Astrocyte of the spinal cord (primary cell): ENCODE data around the gene OPRL1.

Source experiments
- DNase-seq: peaks from one replicate; pipeline ENCODE4 v3.0.0; 2011; ENCODE audit warnings: low read depth, low spot score
- H3K4me3 ChIP-seq: 2 replicates; pipeline ENCODE4 v1.5.1; 2011; ENCODE audit warnings: low read depth, mild to moderate bottlenecking, low read length, moderate library complexity
- in situ Hi-C: cut with HindIII; loops from 2 replicates; pipeline ENCODE4 v1.10.0; 2017; ENCODE audit warnings: low sequenced_read_pairs
- TF ChIP-seq, protein P1 (sequence below): IDR thresholded peaks from 2 replicates; pipeline ENCODE4 v1.5.1; 2012; ENCODE audit warnings: low read depth, mild to moderate bottlenecking, low read length, inconsistent platforms

The OPRL1 gene

DNA sequence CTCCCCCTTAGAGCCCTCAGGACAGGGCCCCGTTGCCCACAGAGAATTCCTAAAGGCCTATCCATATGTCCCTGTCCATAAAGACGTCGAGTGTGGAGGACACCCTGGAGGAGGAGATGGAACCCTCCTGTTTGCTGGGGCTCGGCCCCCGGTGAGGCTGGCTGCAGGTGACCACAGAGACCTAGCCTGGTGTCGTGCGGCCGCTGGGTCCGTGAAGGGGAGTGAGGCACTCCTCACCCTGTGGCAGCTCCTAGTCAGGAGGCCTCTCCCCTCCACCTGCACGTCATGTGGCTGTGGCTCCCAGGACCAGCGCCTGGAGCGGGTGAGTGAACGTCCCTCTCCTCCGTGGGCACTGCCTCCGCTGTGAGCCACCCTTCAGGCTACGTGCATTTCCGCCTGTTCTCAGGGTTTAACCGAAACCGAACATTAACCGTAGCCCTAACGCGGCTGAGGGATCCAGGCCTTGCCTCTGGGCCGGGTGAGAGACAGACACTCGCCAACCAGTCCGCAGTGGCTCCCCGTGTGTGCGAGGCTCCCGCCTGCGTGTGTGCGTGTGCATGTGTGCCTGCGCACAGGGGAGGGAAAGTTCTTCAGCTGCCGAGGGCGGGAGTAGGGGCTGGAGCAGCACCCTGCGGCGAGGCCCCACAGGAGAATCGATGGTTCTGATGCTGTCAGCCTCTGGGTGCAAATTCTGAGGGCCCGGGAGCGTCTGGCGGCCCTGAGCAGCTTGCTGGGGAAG lies 22.8 kb upstream of the OPRL1 start:
- in situ Hi-C loops: no loop called here
- H3K4me3 ChIP-seq: no peak overlapping the region
- DNase-seq: no peak
- TF ChIP-seq, protein P1, sequence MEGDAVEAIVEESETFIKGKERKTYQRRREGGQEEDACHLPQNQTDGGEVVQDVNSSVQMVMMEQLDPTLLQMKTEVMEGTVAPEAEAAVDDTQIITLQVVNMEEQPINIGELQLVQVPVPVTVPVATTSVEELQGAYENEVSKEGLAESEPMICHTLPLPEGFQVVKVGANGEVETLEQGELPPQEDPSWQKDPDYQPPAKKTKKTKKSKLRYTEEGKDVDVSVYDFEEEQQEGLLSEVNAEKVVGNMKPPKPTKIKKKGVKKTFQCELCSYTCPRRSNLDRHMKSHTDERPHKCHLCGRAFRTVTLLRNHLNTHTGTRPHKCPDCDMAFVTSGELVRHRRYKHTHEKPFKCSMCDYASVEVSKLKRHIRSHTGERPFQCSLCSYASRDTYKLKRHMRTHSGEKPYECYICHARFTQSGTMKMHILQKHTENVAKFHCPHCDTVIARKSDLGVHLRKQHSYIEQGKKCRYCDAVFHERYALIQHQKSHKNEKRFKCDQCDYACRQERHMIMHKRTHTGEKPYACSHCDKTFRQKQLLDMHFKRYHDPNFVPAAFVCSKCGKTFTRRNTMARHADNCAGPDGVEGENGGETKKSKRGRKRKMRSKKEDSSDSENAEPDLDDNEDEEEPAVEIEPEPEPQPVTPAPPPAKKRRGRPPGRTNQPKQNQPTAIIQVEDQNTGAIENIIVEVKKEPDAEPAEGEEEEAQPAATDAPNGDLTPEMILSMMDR: no peak

DNA sequence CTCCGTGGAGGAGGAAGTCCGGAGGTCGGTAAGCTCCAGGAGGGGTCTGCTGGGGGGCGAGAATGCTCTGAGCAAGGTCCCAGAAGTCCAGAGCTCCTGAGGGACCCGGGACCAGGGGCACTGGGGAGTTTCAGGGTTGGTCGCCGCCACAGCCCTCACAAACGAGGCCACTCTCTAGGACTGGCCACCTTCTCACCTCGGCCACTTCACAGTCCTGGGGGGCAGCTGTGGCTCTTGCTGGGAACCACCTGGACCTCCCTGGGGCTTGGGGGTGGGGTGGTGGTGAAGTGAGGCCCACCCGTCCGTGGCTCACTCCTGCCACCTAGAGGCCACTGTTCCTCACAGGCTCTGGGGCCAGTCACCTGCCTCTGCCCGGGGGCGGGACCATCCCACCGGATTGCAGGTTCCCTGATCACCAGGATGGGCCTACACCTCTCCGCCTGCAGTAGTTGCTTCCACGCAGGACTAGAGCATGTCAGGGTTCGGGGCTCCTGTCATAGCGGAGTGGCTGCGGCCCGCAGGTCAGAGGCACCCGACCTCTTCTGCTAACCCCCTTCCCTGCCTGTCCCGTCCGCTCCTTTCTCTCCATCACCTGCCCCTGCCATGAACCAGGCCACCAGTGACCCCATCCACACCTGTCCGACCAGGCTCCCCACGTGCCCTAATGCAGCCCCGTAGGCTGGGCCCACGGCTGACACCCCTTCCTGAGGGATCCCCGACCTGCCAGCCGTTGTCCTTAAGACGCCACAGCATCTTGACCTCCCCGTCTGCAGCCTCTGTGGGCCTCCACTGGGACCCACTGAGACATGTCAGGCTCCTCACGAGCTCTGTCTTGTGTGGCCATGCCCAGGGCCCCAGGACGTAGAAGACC lies 22.0 kb upstream of the OPRL1 start:
- TF ChIP-seq, protein P1: peak; percentile 95
- H3K4me3 ChIP-seq: no peak overlapping the region
- DNase-seq: peak; percentile 35
- in situ Hi-C loops: no loop called here

DNA sequence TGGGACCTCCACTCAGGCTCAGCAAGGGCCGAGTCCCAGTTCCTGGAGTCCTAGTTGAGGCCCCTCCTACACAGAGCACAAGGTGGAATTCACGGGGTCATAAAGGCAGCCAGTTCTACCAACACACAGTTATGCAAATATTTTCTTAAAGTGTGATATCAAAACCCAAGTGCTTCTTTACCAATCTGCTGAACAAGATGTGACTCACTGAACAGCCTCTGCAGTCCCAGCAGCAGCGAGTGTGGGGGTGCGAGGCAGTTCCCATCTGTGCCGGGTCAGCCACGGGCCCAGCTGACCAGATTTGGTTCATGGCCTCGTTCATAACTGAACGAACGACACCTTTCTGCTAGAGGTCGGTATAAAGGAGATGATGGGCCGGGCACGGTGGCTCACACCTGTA lies 21.3 kb upstream of the OPRL1 start:
- DNase-seq: peak; percentile 22
- in situ Hi-C loops: no loop called here
- TF ChIP-seq, protein P1: no peak
- H3K4me3 ChIP-seq: no peak overlapping the region

DNA sequence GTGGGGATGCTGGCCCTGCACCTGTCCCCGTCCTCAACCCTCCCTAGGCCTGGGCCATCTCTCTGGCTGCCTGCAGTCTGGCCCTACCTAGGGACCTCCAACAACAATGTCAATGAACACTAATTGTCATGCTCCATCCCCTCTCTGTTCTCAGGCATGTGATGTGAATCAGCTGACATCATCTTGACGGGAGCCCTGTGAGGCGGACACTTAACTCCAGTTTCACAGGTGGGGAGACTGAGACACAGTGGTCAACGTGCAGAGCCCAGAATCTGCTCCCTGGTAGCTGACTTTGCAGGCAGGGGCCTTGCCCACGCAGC lies 17.6 kb upstream of the OPRL1 start:
- no peak for DNase-seq
- peak overlapping the region; percentile 80 for H3K4me3 ChIP-seq
- in situ Hi-C loops: no loop called here
- TF ChIP-seq, protein P1: no peak

DNA sequence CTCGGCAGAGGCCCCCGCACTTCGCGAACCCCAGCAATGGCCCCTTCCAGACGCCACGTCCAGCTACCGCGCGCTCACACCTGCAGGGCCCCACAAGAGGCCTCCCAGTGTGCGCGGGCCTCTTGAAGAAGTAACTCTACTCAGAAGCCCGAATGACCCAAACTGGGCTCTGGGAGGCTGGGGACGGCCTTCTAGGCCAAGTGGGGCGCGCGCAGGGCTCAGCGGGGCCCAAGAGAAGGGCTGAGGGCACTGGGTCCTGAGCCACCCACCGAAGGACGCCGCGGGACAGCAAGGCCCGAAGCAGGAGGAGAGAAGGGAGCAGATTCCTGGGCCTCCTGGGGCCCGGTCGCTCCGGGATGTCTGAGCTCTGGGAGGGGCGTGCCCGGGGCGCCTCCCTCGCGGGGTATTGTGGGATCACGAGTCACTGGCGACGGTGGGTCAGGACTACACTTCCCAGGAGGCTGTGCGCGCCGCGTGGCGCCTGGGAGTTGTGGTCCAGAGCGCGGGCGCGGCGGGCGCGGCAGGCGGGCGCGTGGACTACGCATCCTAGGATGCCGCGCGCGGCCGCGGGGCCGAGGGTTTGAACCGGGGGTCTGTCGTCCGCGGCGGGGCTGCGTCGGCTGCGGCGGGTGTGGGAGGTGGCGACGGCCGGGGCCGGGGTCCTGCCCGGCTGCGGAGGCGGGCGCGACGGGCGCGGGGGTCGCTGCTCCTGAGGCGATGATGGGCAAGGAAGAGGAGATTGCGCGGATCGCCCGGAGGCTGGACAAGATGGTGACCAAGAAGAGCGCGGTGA lies 17.1 kb upstream of the OPRL1 start, which contains the start of gene TCEA2:
TSS of gene TCEA2 (plus strand) at position 603 of the 793 bp plus-strand sequence. CDS start at position 718, 115 bp downstream.
- DNase-seq: peak; percentile 95
- TF ChIP-seq, protein P1: no peak
- in situ Hi-C loops: no loop called here
- peak within 1 kb of the TSS; percentile 80 for H3K4me3 ChIP-seq
